HepG2 (cell line): ENCODE results near the gene GNAL. TPM values are rescaled to one million over a fixed set of nuclear protein-coding genes. Genes with fewer than 3 reads are reported as not detected.

ENCODE experiments used
- ATAC-seq: fragments of 200-7000 bp; cut with Tn5 transposase; 3 replicates; pipeline ENCODE4 v1.9.1; 2020; ENCODE audit warnings: mild to moderate bottlenecking, moderate library complexity
- BruUV-seq: library from RNA; stranded (reverse); fragments of 400-500 nt; replicated peaks from 2 replicates; lab custom pipeline; 2021; lab: Mats Ljungman, UMichigan
- CTCF ChIA-PET: fragments of 300-600 bp; formaldehyde crosslinking; extraction: SDS; loops from one replicate; lab custom pipeline; 2021; ENCODE audit warnings: low total read pairs, inconsistent platforms, low intra/inter-chr PET ratio; lab: Yijun Ruan, JAX
- POLR2A ChIA-PET: fragments of 350-600 bp; sonication (Branson Sonifier 250); formaldehyde crosslinking; loops from one replicate; lab custom pipeline; 2020; ENCODE audit warnings: antibody characterized with exemption, inconsistent platforms; lab: Yijun Ruan, JAX
- DNase-seq: peaks from one replicate; pipeline ENCODE4 v3.0.0-alpha.2; 2015; ENCODE audit warnings: low spot score
- FAIRE-seq: peaks from 3 replicates; lab custom pipeline; 2011; peaks lifted over from hg19 to GRCh38; lab: Jason Lieb, UNC
- H2AFZ ChIP-seq: one replicate; pipeline ENCODE4 v1.6.1; 2011; ENCODE audit warnings: low read length, inconsistent platforms
- H3K27ac ChIP-seq: fragments of 300-600 bp; 3 replicates; pipeline ENCODE4 v1.8.0; 2011; ENCODE audit warnings: mixed run types, mild to moderate bottlenecking, mixed read lengths, low read length, inconsistent platforms; ENCODE audit not compliant: insufficient read depth; ENCODE audit errors: extremely low read length
- H3K27me3 ChIP-seq, 2 experiments: fragments of 200-600 bp in 1 of 2; 2 replicates in 1 of 2; 3 replicates in 1 of 2; pipeline versions ENCODE4 v1.6.0 to v1.8.0; 2011; ENCODE audit warnings: low read length in 2 of 2, mild to moderate bottlenecking in 2 of 2, moderate library complexity in 2 of 2, inconsistent platforms in 1 of 2; ENCODE audit not compliant: insufficient read depth in 2 of 2, control insufficient read depth in 1 of 2
- H3K36me3 ChIP-seq, 2 experiments: fragments of 200-600 bp in 1 of 2; replicated peaks in 1 of 2; 2 replicates in 1 of 2; 3 replicates in 1 of 2; pipeline versions ENCODE4 v1.5.1 to v1.8.0; 2011; ENCODE audit warnings: low read length in 2 of 2, inconsistent platforms in 1 of 2; ENCODE audit not compliant: insufficient read depth in 2 of 2, control insufficient read depth in 1 of 2
- H3K4me1 ChIP-seq: 2 replicates; pipeline ENCODE4 v1.5.1; 2012; ENCODE audit warnings: low read length, inconsistent platforms; ENCODE audit not compliant: insufficient read depth
- H3K4me2 ChIP-seq: 2 replicates; pipeline ENCODE4 v1.6.0; 2011; ENCODE audit warnings: low read depth, low read length, inconsistent platforms
- H3K4me3 ChIP-seq, 3 experiments: fragments of 200-600 bp in 1 of 3; sonication (generic), shearing (Covaris generic) in 1 of 3; replicated peaks in 1 of 3; 2 replicates each; pipeline ENCODE4 v1.5.1; 2011 to 2016; ENCODE audit warnings: low read length in 3 of 3, inconsistent platforms in 2 of 3, low read depth in 2 of 3, mild to moderate bottlenecking in 2 of 3, control low read depth in 1 of 3, mixed read lengths in 1 of 3; ENCODE audit not compliant: insufficient read depth in 1 of 3
- H3K79me2 ChIP-seq: one replicate; pipeline ENCODE4 v1.6.1; 2011; ENCODE audit warnings: low read length, inconsistent platforms; ENCODE audit not compliant: insufficient read depth
- H3K9ac ChIP-seq: 2 replicates; pipeline ENCODE4 v1.6.0; 2011; ENCODE audit warnings: mild to moderate bottlenecking, low read depth, low read length, inconsistent platforms; ENCODE audit not compliant: insufficient read depth
- H3K9me3 ChIP-seq: 2 replicates; pipeline ENCODE4 v1.5.1; 2012; ENCODE audit warnings: mild to moderate bottlenecking, low read length
- H4K20me1 ChIP-seq: 2 replicates; pipeline ENCODE4 v1.6.0; 2011; ENCODE audit warnings: inconsistent platforms, mild to moderate bottlenecking, low read length, moderate library complexity; ENCODE audit not compliant: insufficient read depth
- BRD4 ChIP-seq: sonication (generic); formaldehyde crosslinking; IDR thresholded peaks from 2 replicates; pipeline ENCODE4 v1.4.0; 2020; ENCODE audit warnings: missing genetic modification reagents
- CEBPB ChIP-seq: IDR thresholded peaks from 2 replicates; pipeline ENCODE4 v1.6.1; 2011; ENCODE audit warnings: low read depth, low read length, improper control_type of control experiment, borderline replicate concordance
- ETV5 ChIP-seq: IDR thresholded peaks from 2 replicates; pipeline ENCODE4 v1.6.1; 2018; ENCODE audit warnings: missing biosample characterization, missing genetic modification reagents, inconsistent platforms, borderline replicate concordance
- FOXA3 ChIP-seq: IDR thresholded peaks from 2 replicates; pipeline ENCODE4 v1.6.1; 2016; ENCODE audit warnings: missing genetic modification reagents, missing compliant biosample characterization
- GRHL1 ChIP-seq: sonication (generic); formaldehyde crosslinking; conservative IDR thresholded peaks from 2 replicates; pipeline ENCODE4 v1.8.0; 2022; ENCODE audit warnings: missing genetic modification reagents
- HOXA9 ChIP-seq: sonication (generic); formaldehyde crosslinking; IDR thresholded peaks from 2 replicates; pipeline ENCODE4 v1.8.1; 2022; ENCODE audit warnings: missing genetic modification reagents, mild to moderate bottlenecking, moderate library complexity, borderline replicate concordance
- MED1 ChIP-seq: sonication (generic); formaldehyde crosslinking; IDR thresholded peaks from 2 replicates; pipeline ENCODE4 v1.4.0; 2020; ENCODE audit warnings: missing genetic modification reagents
- MLX ChIP-seq: IDR thresholded peaks from 2 replicates; pipeline ENCODE4 v1.6.1; 2016
- MNT ChIP-seq: fragments of 450-650 bp; IDR thresholded peaks from 2 replicates; pipeline ENCODE4 v1.6.1; 2016
- NCOA5 ChIP-seq: sonication (generic); formaldehyde crosslinking; IDR thresholded peaks from 2 replicates; pipeline ENCODE4 v1.4.0; 2020; ENCODE audit warnings: missing genetic modification reagents
- POGK ChIP-seq: sonication (generic); formaldehyde crosslinking; conservative IDR thresholded peaks from 2 replicates; pipeline ENCODE4 v1.8.0; 2022; ENCODE audit warnings: mild to moderate bottlenecking, moderate library complexity, missing genetic modification reagents
- SRY ChIP-seq: sonication (generic); formaldehyde crosslinking; IDR thresholded peaks from 2 replicates; pipeline ENCODE4 v1.8.0; 2022; ENCODE audit warnings: mild to moderate bottlenecking, missing genetic modification reagents
- ZNF674 ChIP-seq: sonication (generic); formaldehyde crosslinking; IDR thresholded peaks from 2 replicates; pipeline ENCODE4 v1.5.0; 2020; ENCODE audit warnings: low read depth, mild to moderate bottlenecking, missing genetic modification reagents
- ZNF761 ChIP-seq: sonication (generic); formaldehyde crosslinking; conservative IDR thresholded peaks from 2 replicates; pipeline ENCODE4 v1.4.0; 2020; ENCODE audit warnings: mild to moderate bottlenecking, missing genetic modification reagents
- WGBS: methylation state at CpG from one replicate; pipeline ENCODE4 v1.1.6; 2017; ENCODE audit warnings: low lambda C conversion rate; 5-methylcytosine and 5-hydroxymethylcytosine counted together
- in situ Hi-C: cut with HindIII; loops from 2 replicates; pipeline ENCODE4 v1.10.0; 2017; ENCODE audit warnings: low pct_unique_long_range_greater_than_20kb; ENCODE audit not compliant: extremely low pct_ligation_motif_present
- intact Hi-C: fragments of 100-400 bp; cut with micrococcal nuclease; formaldehyde crosslinking; loops from one replicate; pipeline ENCODE4 v1.10.0; 2022; ENCODE audit not compliant: unreplicated experiment
- polyA plus RNA-seq, 8 experiments: library from polyadenylated mRNA; depleted of rRNA in 3 of 8; stranded (reverse) in 7 of 8; unstranded in 1 of 8; fragments of >200 nt; fragmentation: Illumina TruSeq in 4 of 8; extraction: Trizol in 4 of 8; gene quantifications; 2 replicates each; pipeline versions ENCODE4 v1.2.1 to v1.2.3, GENCODE V29; 2011 to 2016; ENCODE audit warnings: low read depth in 4 of 8, missing spikeins in 1 of 8, mixed read lengths in 1 of 8; ENCODE audit not compliant: insufficient read depth in 1 of 8
- total RNA-seq, 5 experiments: library from RNA; depleted of rRNA; stranded (reverse); fragments of >200 nt; fragmentation: Illumina TruSeq; extraction: Trizol; gene quantifications; 2 replicates each; pipeline ENCODE4 v1.2.3, GENCODE V29; 2016; ENCODE audit warnings: low read depth in 1 of 5

GNAL gene
- total and polyA plus RNA-seq, 2 of the 13 experiments (the other 11 are each of a cell fraction or from before 2014, with no cell fraction given) = 0.87 to 1.4 TPM

GRCh38 chr18:11673560-11673959 lies 15.5 kb upstream of the GNAL start:
- Histone ChIP-seq H4K20me1 (no peaks in the 10 kb centered on the region), H2AFZ (no peak overlapping the region), H3K4me2 (no peak overlapping the region), H3K27me3 (peaks cover 5 to 40% of the 10 kb centered on the region in 2 experiments; a peak in 3 of 5 replicates)
- in situ Hi-C loops = no loop called here
- CTCF ChIA-PET = no interaction called here
- FAIRE-seq (no peak), DNase-seq (no peak), ATAC-seq (no peak)
- intact Hi-C loops = no loop called here
- TF ChIP-seq NCOA5 (CRISPR knock-in tag) (no peak), MNT (peak; percentile 22; the same call in 1 of the 2 replicates), SRY (CRISPR knock-in tag) (no peak)
- TF ChIP-seq, all 625 proteins: peak for 1
- POLR2A ChIA-PET = no interaction called here
- Histone ChIP-seq H3K27ac (no peak overlapping the region), H3K36me3 (no peaks in the 10 kb centered on the region), H3K9ac (no peak overlapping the region), H3K4me1 (no peaks in the 10 kb centered on the region), H3K9me3 (no peaks in the 10 kb centered on the region), H3K79me2 (no peaks in the 10 kb centered on the region), H3K4me3 (no peak overlapping the region)
- BruUV-seq = no TSS peak
- 4% methylated on average over 7 of the region's 9 CpGs for WGBS

GRCh38 chr18:11674119-11674518 lies 14.9 kb upstream of the GNAL start:
- ChIA-PET CTCF (no interaction called here), POLR2A (no interaction called here)
- H3K4me2 ChIP-seq = no peak overlapping the region
- 35% methylated on average over 3 of the region's 3 CpGs for WGBS
- ATAC-seq (no peak), DNase-seq (no peak), FAIRE-seq (no peak)
- peaks cover 5 to 42% of the 10 kb centered on the region in 2 experiments; a peak in 3 of 5 replicates for H3K27me3 ChIP-seq
- no TSS peak for BruUV-seq
- intact Hi-C loops (no loop called here), in situ Hi-C loops (no loop called here)
- H3K9ac ChIP-seq = no peak overlapping the region
- no peaks in the 10 kb centered on the region for H3K36me3 ChIP-seq
- H3K79me2 ChIP-seq = no peaks in the 10 kb centered on the region
- H3K9me3 ChIP-seq = no peaks in the 10 kb centered on the region
- H3K27ac ChIP-seq = no peak overlapping the region
- H2AFZ ChIP-seq = no peak overlapping the region
- no peak overlapping the region for H3K4me3 ChIP-seq
- no peaks in the 10 kb centered on the region for H3K4me1 ChIP-seq
- no peaks in the 10 kb centered on the region for H4K20me1 ChIP-seq
- no peak for TF ChIP-seq ZNF761 (CRISPR knock-in tag)
- no peak for TF ChIP-seq POGK
- TF ChIP-seq ZNF674 (CRISPR knock-in tag) = no peak
- no peak for TF ChIP-seq MED1 (CRISPR knock-in tag)
- no peak for TF ChIP-seq MLX (CRISPR knock-in tag)
- TF ChIP-seq BRD4 (CRISPR knock-in tag) = no peak
- TF ChIP-seq GRHL1 = no peak
- no peak for TF ChIP-seq ETV5
- no peak for TF ChIP-seq FOXA3
- TF ChIP-seq HOXA9 (CRISPR knock-in tag) = no peak
- no peak for TF ChIP-seq CEBPB
